Endometrial microvascular endothelial cells (primary cell): ENCODE data around the gene ENO2. TPM values are rescaled to one million over a fixed set of nuclear protein-coding genes. Genes with fewer than 3 reads are reported as not detected.
"Not testable (repeated sequence)": the region's sequence is repeated elsewhere in the genome, so short reads cannot be mapped to it uniquely, and the experiment has no call there.

Source experiments
- in situ Hi-C: cut with HindIII; loops from 2 replicates; pipeline ENCODE4 v1.10.0; 2017; ENCODE audit warnings: low sequenced_read_pairs, low pct_unique_long_range_greater_than_20kb; ENCODE audit errors: inconsistent ontology term
- total RNA-seq: library from RNA; depleted of rRNA; stranded (reverse); fragments of >200 nt; gene quantifications from one replicate; pipeline ENCODE4 v1.2.3, GENCODE V29; 2015; ENCODE audit errors: inconsistent ontology term

The ENO2 gene
- total RNA-seq, 1 donor from 2014 or later = 9.8 TPM

DNA sequence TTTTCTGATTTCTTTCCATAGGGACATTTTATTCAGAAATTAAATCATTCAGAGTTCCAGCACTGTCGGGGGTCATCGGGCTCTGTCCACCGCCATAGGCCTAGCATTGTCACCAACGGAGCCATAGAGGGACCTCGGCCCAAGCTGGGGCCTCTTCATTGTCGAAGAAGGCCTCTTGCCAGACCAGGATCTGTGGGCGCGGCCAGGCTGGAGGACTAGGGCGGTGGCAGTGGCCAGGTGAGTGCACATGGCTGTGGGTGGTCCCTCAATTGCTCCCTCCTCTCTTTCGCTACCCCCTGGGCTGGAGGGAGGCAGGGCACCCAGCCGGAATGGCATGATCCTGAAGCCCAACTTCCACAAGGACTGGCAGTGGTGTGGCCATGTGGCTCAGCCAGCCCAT, 30.7 kb upstream of the ENO2 start:
- in situ Hi-C loops = no loop called here

DNA sequence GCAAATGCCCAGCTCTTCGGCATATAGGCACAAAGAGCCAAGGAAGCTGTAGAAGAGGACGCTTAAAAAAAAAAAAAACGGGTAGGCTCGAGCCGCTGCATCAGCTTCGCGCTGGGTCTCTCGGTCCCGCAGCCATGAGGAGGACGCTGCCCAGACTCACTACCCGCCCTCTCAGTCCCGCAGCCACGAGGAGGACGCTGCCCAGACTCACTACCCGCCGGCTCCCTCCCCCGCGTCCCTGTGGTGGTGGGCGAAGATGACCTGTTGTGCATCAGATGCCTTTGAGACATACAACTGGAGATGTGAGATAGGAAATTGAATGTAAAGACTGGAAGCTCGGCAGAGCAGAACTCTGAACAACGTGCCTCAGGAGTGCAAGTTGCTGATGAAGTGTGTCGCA, 29.8 kb upstream of the ENO2 start:
- in situ Hi-C loops = no loop called here

DNA sequence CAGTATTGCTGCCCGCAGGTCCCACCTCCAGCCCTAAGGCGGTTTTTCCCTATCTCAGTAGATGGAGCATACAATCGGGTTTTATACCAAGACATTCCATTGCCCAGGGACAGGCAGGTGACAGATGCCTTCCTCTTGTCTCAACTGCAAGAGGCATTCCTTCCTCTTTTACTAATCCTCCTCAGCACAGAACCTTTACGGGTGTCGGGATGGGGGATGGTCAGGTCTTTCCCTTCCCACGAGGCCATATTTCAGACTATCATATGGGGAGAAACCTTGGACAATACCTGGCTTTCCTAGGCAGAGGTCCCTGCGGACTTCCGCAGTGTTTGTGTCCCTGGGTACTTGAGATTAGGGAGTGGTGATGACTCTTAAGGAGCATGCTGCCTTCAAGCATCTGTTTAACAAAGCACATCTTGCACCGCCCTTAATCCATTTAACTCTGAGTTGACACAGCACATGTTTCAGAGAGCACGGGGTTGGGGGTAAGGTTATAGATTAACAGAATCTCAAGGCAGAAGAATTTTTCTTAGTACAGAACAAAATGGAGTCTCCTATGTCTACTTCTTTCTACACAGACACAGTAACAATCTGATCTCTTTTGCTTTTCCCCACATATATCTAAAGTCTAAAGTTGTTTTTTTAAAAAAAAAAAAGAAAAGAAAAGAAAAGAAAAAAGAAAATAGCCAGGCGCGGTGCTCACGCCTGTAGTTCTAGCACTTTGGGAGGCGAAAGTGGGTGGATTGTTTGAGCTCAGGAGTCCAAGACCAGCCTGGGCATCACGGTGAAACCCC, 28.0 kb upstream of the ENO2 start:
- in situ Hi-C loops = not testable (repeated sequence)

DNA sequence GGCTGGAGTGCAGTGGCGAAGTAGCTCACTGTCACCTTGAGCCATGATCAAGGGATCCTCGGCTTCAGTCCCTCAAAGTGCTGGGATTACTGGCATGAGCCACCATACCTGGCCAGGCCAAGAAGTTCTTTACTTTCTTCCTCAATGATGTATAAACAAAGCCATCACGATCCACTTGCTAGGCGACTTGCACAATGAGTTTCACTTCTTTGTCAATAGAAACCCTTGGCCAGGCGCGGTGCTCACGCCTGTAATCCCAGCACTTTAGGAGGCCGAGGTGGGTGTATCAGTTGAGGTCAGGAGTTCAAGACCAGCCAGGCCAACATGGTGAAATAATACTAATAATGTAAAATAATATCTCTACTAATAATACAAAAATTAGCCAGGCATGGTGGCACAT, 26.9 kb upstream of the ENO2 start:
- in situ Hi-C loops = no loop called here

DNA sequence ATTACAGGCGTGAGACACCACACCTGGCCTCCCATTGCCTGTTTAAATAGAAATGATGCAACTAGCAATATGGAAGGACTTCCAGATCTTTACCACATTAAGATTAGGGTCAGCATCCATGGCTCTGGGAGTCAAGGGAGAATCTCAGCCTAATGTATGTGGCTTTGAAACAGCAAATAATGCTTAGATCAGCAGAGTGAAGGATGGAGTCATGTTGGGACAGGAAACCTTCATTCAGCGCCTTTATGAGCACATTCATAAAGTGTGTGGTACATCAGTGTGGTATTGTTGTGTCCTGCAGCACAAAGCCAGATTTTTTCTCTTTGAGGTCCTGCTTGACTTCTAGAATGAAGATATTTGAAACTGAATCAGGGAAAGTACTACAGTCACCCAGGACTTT, 26.0 kb upstream of the ENO2 start:
- in situ Hi-C loops = no loop called here

DNA sequence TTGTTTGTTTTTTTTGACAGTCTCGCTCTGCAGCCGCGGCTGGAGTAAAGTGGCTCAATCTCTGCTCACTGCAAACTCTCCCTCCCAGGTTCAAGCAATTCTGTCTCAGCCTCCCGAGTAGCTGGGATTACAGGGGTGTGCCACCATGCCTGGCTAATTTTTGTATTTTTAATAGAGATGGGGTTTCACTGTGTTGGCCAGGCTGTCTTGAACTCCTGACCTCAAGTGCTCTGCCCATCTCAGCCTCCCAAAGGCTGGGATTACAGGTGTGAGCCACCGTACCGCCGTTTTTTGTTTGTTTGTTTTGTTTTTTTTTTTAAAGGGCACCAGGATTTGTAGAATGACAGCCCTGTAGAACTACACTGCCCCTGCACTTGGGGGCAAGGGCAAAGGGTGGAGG, 25.6 kb upstream of the ENO2 start:
- in situ Hi-C loops = not testable (repeated sequence)

DNA sequence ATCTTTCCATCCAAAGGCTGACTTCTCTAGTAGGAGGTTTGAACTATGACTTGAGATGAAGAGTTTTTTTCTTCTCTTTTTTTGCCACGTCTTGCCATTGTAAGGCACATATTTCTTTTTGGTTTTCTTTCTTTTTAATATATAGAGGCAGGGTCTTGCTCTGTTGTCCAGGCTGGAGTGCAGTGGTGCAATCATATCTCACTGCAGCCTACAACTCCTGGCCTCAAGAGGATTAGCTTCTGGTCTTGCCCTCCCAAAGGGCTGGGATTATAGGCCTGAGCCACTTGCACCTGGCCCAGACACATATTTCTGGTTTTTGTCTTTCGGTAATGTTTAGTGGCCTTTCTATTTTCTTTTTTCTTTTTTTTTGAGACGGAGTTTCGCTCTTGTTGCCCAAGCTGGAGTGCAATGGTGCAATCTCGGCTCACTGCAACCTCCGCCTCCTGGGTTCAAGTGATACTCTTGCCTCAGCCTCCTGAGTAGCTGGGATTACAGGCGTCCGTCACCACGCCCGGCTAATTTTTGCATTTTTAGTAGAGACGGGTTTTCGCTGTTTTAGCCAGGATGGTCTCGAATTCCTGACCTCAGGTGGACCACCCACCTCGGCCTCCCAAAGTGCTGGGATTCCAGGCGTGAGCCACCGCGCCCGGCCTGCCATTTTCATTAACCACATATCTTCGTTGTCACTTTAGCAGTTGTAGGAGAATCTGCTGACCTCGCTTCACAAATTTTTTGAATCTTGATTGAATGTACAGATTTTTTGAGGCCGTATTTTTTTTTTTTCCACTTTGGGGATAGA, 24.4 kb upstream of the ENO2 start:
- in situ Hi-C loops = not testable (repeated sequence)

DNA sequence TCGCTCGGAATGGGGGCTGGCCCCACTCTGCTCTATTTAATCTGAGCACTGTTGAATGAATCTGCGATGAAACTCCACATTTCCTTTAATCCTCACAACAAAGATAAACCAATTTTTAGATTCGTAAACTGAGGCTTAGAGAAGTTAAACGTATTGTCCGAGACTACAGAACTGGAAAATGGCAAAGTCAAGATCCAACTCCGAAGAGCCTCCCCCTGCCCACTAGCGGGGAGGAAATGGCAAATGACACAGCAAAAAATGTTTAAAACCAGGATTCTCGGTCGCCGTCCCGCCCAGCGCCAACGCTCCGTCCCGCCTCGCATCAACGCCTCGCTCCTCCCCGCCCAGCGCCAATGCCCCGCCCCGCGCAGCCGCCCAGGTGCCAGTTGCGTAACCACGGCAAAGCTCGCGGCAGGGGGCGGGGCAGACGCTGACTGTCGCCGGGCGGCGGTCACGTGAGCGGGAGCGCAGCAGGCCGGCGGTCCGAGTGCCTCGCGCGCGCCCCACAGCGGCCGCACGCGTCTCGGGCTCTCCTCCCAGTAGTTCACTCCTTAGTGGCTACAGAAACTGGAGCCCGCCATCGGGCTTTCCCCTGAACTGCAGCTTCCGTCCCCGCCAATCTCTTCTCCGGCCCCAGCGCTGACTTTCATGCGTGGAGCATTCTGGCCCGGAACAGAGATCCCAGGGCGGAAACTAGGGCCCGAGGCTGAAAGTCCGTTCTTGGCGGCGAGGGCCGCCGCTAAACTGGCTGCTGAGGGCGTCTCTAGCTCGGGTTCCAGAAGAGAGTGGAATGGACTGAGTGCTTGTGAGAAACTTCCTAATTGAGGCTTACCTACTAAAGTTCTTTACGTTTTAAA, 23.4 kb upstream of the ENO2 start:
- in situ Hi-C loops = no loop called here

DNA sequence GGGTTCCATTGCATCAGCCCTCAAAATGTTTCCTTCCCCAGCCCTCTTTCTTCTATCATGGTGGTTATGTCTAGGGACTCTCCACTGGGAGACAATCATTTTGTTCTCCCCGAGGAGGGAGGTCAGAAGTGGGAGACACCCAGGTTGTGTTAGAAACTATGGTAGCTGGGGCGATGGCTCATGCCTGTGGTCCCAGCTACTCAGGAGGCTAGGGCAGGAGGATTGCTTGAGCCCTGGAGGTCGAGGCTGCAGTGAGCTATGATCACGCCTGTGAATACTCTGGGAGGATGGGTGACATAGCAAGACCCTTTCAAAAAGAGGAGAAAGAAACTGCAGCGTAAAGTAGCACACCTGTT, 22.8 kb upstream of the ENO2 start:
- in situ Hi-C loops = no loop called here

DNA sequence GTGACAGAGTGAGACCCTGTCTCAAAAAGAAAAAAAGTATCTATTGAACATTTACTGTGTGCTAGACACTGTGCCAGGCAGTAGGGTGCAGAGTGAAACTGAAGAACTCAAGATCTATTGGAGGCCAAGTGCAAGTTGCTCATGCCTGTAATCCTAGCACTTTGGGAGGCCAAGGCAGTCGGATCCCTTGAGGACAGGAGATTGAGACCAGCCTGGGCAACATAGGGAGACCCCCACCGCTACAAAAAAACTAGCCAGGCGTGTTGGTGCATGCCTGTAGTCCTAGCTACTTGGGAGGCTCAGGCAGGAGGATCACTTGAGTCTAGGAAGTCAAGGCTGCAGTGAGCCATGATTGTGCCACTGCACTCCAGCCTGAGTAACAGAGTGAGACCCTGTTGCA, 21.7 kb upstream of the ENO2 start:
- in situ Hi-C loops = not testable (repeated sequence)

DNA sequence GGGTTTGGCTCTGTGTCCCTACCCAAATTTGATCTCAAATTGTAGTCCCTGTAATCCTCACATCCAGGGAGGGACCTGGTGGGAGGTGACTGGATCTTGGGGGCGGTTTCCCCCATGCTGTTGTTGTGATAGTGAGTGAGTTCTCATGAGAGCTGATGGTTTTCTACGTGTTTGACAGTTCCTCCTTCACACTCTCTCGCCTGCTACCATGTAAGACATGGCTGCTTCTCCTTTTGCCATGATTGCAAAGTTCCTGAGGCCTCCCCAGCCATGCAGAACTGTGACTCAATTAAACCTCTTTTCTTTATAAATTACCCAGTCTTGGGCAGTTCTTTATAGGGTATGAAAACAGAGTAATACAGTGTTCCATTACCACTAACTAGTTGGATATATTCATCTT, 20.1 kb upstream of the ENO2 start:
- in situ Hi-C loops = no loop called here

DNA sequence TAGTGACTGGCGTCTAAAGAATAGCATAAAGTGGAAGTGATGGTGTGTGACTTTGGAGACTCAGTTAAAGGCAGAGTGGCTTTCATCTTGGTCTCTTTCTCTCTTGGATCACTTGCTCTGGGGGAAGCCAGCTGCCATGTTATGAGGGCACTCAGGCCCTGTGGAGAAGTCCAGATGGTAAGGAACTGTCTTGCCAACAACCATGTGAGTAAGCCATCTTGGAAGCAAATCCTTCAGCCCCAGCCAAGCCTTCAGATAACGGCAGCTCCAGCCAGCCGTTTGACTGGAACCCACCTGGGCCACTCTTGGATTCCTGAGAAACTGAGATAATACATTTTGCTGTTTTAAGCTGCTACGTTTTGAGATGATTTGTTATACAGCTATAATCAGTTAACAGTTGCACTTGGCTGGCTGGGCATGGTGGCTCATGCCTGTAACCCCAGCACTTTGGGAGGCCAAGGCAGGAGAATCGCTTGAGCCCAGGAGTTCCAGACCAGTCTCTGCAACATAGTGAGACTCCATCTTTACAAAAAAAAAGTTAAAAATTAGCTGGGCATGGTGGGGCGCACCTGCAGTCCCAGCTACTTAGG, 17.4 kb upstream of the ENO2 start:
- in situ Hi-C loops = no loop called here

DNA sequence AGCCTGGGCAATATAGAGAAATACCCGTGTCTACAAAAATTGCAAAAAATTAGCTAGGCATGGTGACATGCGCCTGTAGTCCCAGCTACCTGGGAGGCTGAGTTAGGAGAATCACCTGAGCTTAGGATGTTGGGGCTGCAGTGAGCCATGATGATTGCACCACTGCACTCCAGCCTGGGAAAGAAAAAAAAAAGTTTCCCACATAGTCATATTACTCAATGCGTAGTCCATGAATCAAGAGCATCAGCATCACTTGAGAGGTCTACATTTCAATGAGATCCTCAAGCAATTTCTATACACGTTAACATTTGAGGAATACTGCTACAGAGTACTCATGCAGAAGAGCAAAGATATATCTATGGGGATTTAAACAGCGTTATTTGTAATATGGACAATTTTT, 15.0 kb upstream of the ENO2 start:
- in situ Hi-C loops = no loop called here

DNA sequence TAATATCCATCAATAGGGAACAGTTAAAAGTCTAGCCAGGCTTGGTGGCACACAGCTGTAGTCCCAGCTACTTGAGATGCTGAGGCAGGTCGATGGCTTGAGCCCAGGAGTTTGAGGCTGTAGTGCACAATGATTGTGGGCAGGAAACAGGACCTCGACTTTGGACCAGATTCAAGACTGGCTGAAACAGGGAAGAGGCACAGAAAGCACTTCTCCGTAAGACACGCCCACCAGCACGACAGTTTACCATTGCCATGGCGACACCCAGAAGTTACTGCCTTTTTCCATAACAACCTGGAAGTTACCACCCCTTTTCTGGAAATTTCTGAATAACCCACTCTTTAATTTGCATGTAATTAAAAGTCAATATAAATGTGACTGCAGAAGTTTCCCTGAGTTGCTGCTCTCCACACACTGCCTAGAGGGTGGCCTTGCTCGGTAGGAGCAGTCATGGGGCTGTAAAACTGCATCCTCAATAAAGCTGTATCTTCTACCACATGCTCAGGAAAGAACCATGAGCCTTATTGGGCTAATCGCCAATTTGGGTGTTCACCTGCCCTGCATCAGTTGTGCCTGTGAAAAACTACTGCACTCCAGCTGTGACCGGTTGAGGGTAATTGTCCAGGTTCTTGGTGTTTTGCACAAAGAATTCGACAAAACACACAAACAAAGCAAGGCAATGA, 14.4 kb upstream of the ENO2 start:
- in situ Hi-C loops = no loop called here

DNA sequence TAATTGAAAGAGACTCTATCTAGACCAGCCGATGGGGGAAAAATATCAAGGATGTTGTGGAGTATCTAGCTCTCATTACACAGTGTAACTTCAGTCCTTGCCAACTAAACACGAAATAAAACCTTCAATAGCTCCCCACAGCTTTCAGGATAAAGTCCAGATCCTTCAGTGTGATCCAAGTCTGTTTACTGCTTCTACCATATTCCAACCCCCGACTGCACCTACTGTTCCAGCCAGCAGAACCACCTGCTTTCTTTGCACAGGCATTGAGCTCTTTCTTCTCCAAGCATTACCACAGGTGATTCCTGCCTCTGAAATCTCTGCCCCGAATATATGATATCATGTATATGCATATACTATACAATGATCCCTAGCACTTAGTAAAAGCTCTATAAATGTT, 11.9 kb upstream of the ENO2 start:
- in situ Hi-C loops = no loop called here

DNA sequence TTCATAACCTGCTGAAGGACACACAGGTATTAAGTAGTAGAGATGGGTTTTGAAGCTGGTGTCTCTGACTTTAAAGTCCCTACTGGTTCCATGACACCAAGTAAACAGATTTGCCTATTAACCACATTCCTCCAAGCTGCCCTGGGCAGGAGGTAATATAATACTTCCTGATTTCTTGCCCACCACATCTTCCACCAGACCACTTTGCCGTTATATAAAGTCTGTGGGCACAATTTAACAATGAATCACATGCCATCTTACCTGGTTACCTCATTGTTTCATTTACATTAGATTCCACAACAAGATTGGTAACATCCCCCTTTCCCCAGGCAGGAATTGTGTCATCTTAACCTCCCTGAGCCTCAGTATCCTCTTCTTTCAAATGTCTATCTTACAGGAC, 10.7 kb upstream of the ENO2 start:
- in situ Hi-C loops = no loop called here

DNA sequence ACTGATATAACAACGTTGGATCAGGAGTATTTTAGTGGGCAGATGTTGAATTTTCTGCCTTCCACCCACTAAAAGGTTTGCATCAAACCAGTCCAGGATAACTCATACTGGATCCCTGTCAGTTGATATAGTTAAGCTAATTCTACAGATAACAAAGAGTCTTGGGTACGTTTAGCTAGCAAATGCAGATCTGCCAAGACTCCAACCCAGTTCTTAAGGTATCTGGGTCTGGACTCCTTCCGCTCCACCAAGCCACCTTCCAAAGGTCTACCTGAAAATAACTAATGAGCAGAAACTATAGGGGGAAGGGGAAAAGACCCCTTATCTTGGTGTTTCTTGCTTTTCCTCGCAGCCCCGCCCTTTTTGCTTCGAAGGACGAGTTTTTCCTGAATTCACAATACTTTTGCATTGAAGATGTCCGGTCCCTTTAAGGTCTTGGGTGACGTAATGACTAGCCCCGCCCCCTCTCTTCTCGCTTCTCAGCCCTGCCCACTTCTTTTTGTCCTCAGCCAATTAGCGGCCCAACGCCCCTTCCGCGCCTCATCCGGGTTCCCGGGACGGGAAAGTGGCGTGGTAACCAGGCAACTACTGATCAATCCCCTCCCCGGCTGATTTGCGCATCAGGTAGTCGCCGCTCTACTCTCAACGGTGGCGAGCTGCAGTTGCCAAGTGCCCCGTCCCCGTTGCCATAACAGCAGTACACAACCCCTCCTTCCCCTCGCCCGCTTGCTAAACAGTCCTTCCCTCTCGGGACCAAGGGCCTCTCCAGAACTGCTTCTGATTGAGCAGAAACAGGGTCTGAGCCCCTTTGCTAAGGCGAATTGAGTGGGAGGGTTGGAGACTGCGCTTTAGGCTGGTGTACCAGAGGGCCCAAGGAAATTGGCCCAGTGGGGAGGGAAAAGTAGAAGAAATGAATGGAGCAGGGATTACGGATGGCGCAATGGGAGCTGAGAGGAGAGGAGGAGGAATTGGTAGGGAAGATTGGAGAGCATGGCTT, 9.8 kb upstream of the ENO2 start, which contains the start of gene LRRC23:
Gene LRRC23 (plus strand): TSS at position 543 of the 997 bp plus-strand sequence. CDS start 812 bp downstream, outside the sequence.
- in situ Hi-C loops = no loop called here
